DMS153 treated with DMSO at 0.1 percent for 48 hours (cell line): ENCODE measurements around the gene TBC1D10A.

ENCODE experiments used
- DNase-seq: peaks from one replicate; lab custom pipeline; 2025; ENCODE audit not compliant: unreplicated experiment; lab: John Stamatoyannopoulos, UW

Gene TBC1D10A

GRCh38 chr22:30249049-30250038 lies 77.4 kb downstream of the TBC1D10A start:
- no peak for DNase-seq

- no peak for DNase-seq
Measured at GRCh38 chr22:30248484-30248883, 78.3 kb downstream of the TBC1D10A start.

DNA sequence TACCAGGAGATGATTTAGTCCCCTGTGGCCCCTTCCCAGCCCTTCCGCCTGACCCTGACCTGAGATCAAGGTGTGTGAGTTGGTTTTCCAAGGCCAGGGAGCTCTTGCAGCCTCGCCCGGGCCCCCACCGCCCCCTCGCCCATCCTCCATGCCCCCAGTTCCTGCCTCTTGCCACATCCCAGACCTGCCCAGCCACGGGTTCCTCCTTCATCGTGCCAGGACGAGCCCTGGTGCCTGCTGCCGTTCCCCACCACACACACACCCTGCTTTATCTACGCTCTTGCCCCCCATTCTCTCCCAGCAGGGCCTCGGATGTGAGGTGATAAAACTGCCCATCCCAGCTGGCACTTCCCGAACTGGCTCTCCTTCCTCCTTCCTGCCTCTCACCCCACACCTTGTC lies 78.8 kb downstream of the TBC1D10A start:
- no peak for DNase-seq

- no peak for DNase-seq
Measured at GRCh38 chr22:30247561-30247960, 79.2 kb downstream of the TBC1D10A start.

GRCh38 chr22:30246814-30247376 lies 79.8 kb downstream of the TBC1D10A start:
- no peak for DNase-seq

DNA sequence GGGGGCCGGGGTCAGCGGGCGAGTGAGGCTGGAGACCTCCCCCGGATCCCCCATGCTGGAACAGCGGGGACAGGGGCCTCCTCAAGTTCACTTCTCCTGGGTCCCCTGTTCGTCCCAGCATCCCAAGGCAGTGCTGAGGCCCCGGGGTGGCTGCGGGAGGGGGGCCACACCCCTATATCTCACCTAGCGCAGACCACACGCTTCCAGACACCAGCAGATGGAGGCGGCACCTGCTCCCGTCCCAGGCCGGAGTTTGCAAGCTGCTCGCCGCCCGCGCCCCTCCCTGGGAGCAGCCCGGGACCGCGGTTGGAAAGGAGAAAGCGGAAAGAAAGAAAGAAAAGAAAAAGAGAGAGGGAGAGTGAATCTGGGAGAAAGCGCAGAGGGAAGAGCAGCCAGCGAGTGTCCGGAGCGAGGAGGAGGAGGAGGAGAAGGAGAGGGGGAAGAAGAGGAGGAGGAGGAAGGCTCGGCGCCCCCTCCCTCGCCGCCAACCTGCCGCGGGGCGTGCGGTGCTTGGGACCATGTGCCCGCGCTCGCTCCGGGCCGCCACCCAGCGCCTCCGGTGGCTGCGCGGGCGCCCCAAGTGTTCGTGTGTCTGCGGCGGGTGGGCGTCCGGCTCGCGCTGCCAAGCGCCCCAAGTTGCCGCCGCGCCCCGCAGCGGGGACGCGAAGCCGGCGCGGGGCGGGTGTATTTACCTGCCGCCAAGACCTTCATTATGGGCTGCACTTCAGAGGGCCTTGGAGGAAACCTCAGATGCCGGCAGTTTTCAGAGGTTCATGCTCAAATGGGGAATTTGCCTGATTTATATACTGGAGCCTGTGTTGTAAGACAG lies 80.5 kb downstream of the TBC1D10A start, which contains the start of gene LIF:
TSS of gene LIF (minus strand) at position 775 of the 829 bp plus-strand sequence. CDS start at position 711, 64 bp downstream.
- no peak for DNase-seq

- no peak for DNase-seq
Measured at GRCh38 chr22:30245181-30245984, 81.4 kb downstream of the TBC1D10A start.

DNA sequence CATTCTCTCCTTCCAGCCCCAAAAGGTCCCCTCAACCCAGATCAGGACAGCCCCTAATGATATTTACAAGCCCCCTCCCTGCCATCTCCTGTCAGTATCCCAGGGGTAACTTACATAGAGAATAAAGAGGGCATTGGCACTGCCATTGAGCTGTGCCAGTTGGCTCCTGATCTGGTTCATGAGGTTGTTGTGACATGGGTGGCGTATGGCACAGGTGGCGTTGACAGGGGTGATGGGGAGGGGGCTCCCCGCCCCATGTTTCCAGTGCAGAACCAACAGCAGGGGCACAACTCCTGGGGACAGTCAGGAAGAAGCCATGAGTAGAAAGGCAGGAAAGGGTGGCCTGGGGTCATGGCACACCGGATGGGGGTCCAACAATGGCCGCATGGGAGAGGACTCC lies 82.1 kb downstream of the TBC1D10A start:
- no peak for DNase-seq

DNA sequence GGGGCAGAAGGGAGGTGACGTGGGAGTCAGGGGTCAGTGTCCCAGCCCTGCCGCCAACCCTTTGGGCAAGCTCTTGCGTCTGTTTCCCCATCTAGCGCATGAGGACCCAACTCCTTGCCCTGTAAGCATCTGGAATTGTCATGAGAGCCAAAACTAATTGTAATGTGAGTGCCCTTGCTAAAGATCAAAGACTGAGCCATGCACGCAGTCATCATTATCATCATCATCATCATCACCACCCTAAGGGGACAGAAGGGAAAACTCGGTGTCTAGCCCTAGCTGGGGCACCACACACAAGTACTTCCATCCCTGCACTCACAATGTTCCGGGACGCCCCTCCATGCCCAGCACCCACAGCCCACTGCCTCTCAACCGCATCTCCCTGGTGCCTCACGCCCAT lies 82.7 kb downstream of the TBC1D10A start:
- DNase-seq = no peak

DNA sequence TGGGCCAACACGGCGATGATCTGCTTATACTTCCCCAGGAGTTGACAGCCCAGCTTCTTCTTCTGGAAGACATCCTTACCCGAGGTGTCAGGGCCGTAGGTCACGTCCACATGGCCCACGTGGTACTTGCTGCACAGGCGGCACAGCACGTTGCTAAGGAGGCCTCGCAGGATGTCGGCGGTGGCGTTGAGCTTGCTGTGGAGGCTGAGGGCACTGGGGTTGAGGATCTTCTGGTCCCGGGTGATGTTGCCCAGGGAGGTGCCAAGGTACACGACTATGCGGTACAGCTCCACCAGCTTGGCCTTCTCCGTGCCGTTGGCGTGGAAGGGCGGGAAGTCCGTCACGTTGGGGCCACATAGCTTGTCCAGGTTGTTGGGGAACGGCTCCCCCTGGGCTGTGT lies 83.1 kb downstream of the TBC1D10A start:
- no peak for DNase-seq
